DOHH2 (cell line): ENCODE measurements around the gene CSMD2.

ENCODE experiments used
- H3F3A ChIP-seq: fragments of 200-600 bp; sonication (generic), shearing (Covaris generic); 2 replicates; pipeline ENCODE4 v1.6.0; 2016; ENCODE audit warnings: antibody characterized with exemption, mild to moderate bottlenecking; ENCODE audit not compliant: control insufficient read depth, insufficient read depth
- H3K27ac ChIP-seq: fragments of 200-600 bp; sonication (generic); 2 replicates; pipeline ENCODE4 v1.5.1; 2014; ENCODE audit warnings: low read depth, mild to moderate bottlenecking, low read length, moderate library complexity
- H3K27me3 ChIP-seq: fragments of 200-600 bp; sonication (generic); 2 replicates; pipeline ENCODE4 v1.6.1; 2014; ENCODE audit warnings: mild to moderate bottlenecking, low read length, mixed read lengths; ENCODE audit not compliant: control insufficient read depth
- H3K36me3 ChIP-seq: fragments of 200-600 bp; sonication (generic); 2 replicates; pipeline ENCODE4 v1.6.1; 2014; ENCODE audit warnings: mild to moderate bottlenecking, low read length, moderate library complexity, mixed read lengths; ENCODE audit not compliant: control insufficient read depth
- H3K4me1 ChIP-seq: fragments of 200-600 bp; sonication (generic); 2 replicates; pipeline ENCODE4 v1.6.1; 2014; ENCODE audit warnings: mild to moderate bottlenecking, low read length, mixed read lengths; ENCODE audit not compliant: control insufficient read depth
- H3K4me2 ChIP-seq: fragments of 200-600 bp; sonication (generic); 2 replicates; pipeline ENCODE4 v1.6.0; 2014; ENCODE audit warnings: mild to moderate bottlenecking, low read length, moderate library complexity
- H3K4me3 ChIP-seq: fragments of 200-600 bp; sonication (generic); 2 replicates; pipeline ENCODE4 v1.5.1; 2014; ENCODE audit warnings: mild to moderate bottlenecking, low read length, mixed read lengths
- H3K79me2 ChIP-seq: fragments of 200-600 bp; sonication (generic); 2 replicates; pipeline ENCODE4 v1.6.1; 2014; ENCODE audit warnings: mild to moderate bottlenecking, low read length, mixed read lengths; ENCODE audit not compliant: control insufficient read depth
- H3K9me2 ChIP-seq: fragments of 200-600 bp; sonication (generic); replicated peaks from 2 replicates; pipeline ENCODE4 v1.6.1; 2014; ENCODE audit warnings: mild to moderate bottlenecking, low read length, mixed read lengths; ENCODE audit not compliant: control insufficient read depth
- H3K9me3 ChIP-seq: fragments of 200-600 bp; sonication (generic); 2 replicates; pipeline ENCODE4 v1.6.1; 2014; ENCODE audit warnings: antibody characterized with exemption, low read length, mixed read lengths; ENCODE audit not compliant: control insufficient read depth, insufficient read depth
- H4K20me1 ChIP-seq: fragments of 200-600 bp; sonication (generic); 2 replicates; pipeline ENCODE4 v1.6.0; 2014; ENCODE audit warnings: low read depth, mild to moderate bottlenecking, antibody characterized with exemption, low read length, moderate library complexity; ENCODE audit not compliant: control insufficient read depth, insufficient read depth
- EZH2phosphoT487 ChIP-seq: fragments of 200-600 bp; sonication (generic); IDR thresholded peaks from 2 replicates; pipeline ENCODE4 v1.6.1; 2017; ENCODE audit warnings: borderline replicate concordance, mild to moderate bottlenecking, antibody characterized with exemption, low read length, moderate library complexity, mixed read lengths
- TF ChIP-seq, protein P1 (sequence below): fragments of 200-600 bp; sonication (generic); IDR thresholded peaks from one replicate; pipeline ENCODE4 v1.5.1; 2014; ENCODE audit warnings: antibody characterized with exemption, mild to moderate bottlenecking, low read depth, low read length; ENCODE audit not compliant: poor library complexity, severe bottlenecking

Gene CSMD2

GRCh38 chr1:34115233-34115632 is 49.8 kb downstream of the CSMD2 start:
- H3K4me3 ChIP-seq = no peak overlapping the region
- H3K27me3 ChIP-seq = no peaks in the 10 kb centered on the region
- H3K9me2 ChIP-seq = no peaks in the 10 kb centered on the region
- no peaks in the 10 kb centered on the region for H4K20me1 ChIP-seq
- no peaks in the 10 kb centered on the region for H3F3A ChIP-seq
- no peaks in the 10 kb centered on the region for H3K36me3 ChIP-seq
- no peaks in the 10 kb centered on the region for H3K9me3 ChIP-seq
- H3K4me2 ChIP-seq = no peak overlapping the region
- no peak overlapping the region for H3K27ac ChIP-seq
- H3K79me2 ChIP-seq = no peaks in the 10 kb centered on the region
- TF ChIP-seq, protein P1, sequence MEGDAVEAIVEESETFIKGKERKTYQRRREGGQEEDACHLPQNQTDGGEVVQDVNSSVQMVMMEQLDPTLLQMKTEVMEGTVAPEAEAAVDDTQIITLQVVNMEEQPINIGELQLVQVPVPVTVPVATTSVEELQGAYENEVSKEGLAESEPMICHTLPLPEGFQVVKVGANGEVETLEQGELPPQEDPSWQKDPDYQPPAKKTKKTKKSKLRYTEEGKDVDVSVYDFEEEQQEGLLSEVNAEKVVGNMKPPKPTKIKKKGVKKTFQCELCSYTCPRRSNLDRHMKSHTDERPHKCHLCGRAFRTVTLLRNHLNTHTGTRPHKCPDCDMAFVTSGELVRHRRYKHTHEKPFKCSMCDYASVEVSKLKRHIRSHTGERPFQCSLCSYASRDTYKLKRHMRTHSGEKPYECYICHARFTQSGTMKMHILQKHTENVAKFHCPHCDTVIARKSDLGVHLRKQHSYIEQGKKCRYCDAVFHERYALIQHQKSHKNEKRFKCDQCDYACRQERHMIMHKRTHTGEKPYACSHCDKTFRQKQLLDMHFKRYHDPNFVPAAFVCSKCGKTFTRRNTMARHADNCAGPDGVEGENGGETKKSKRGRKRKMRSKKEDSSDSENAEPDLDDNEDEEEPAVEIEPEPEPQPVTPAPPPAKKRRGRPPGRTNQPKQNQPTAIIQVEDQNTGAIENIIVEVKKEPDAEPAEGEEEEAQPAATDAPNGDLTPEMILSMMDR = no peak
- no peak for TF ChIP-seq EZH2phosphoT487
- peaks cover 32% of the 10 kb centered on the region for H3K4me1 ChIP-seq

- Histone ChIP-seq H3K4me3 (no peak overlapping the region), H3K36me3 (no peaks in the 10 kb centered on the region), H3K9me2 (no peaks in the 10 kb centered on the region), H3K79me2 (no peaks in the 10 kb centered on the region), H3F3A (no peaks in the 10 kb centered on the region), H3K4me2 (no peak overlapping the region), H3K9me3 (no peaks in the 10 kb centered on the region), H3K27ac (no peak overlapping the region), H4K20me1 (no peaks in the 10 kb centered on the region), H3K27me3 (no peaks in the 10 kb centered on the region), H3K4me1 (peaks cover 32% of the 10 kb centered on the region)
- TF ChIP-seq EZH2phosphoT487 = no peak
- TF ChIP-seq, protein P1 = peak; percentile 35
Observed at GRCh38 chr1:34113887-34114286, 51.1 kb downstream of the CSMD2 start.

GRCh38 chr1:34113362-34113761 is 51.7 kb downstream of the CSMD2 start:
- H3K79me2 ChIP-seq = no peaks in the 10 kb centered on the region
- no peak overlapping the region for H3K4me3 ChIP-seq

More at GRCh38 chr1:34113362-34113761, 51.7 kb downstream of the CSMD2 start:
- Histone ChIP-seq H3K9me3 (no peaks in the 10 kb centered on the region), H3F3A (no peaks in the 10 kb centered on the region), H3K4me1 (peaks cover 32% of the 10 kb centered on the region), H3K9me2 (no peaks in the 10 kb centered on the region), H3K4me2 (peak overlapping the region; percentile 55; the same call in 1 of the 2 replicates), H3K36me3 (no peaks in the 10 kb centered on the region), H4K20me1 (no peaks in the 10 kb centered on the region), H3K27me3 (no peaks in the 10 kb centered on the region), H3K27ac (peak overlapping the region; percentile 49; the same call in 1 of the 2 replicates)
- no peak for TF ChIP-seq EZH2phosphoT487
- TF ChIP-seq, protein P1 = no peak
